ENCODE data around the gene NDUFA5.

The NDUFA5 gene

DNA sequence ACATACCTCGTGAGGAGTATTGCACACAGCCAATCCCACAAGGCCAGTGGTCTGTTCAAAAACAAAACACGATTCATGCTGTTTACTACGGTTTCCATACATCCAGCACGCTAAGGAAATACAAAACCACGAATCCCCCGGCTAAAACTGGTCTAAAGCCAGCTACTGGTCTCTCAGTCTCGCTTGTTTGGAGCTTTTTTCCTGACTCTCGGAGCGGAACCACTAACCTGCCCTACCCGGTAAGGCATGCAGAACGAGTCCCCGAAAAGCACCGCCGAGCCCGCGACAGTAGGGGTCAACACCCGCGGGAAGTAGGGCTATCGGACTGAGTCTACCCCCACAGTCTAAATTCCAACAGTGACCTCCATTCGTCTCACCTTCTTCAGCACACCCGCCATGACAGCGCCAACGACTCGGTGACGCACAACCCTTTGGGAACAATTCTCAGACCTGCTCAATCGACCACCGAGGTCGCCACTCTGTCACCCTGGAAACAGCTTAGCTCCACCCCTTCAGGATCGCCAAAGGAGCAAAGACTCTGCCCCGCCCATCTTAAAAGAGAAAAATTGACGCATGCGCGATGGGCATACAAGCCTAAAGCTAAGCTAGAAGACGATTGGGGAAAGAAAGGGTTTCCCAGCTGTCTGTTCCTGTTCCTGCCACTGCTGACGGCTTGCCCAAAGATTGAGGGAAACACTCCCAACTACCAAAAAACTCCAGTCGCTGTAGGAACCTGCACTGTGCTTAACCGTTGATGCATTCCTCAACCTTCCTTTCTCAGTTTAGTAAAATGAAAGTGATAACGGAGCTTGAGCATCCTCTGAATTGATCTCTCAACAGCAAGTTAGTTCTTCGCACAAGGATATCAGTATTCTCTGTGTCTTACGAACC lies at the start of gene NDUFA5:
Gene NDUFA5 (minus strand): TSS at position 421 of the 891 bp plus-strand sequence. CDS start 23 bp downstream, at position 398.
- peak; percentile 98 for DNase-seq (ENCODE audit: low spot score)

DNA sequence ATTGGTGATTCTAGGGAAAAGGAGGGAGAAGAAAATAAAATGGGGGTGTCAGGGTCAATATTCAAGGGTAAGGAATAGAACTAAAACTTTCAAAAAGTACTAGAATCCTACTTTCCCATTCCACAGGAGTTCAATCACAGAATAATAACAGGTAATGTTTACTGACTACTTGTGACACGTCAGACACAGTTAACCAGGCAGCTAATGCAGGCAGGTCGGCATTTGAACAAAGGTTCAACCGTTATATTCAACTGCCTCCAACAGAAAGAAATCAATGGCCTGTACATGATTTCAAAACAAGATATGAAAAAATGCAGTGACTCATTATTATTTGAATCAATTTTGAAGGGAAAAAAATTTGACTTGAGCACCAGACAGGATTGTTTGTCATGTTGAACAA lies 47.1 kb upstream of the NDUFA5 start:
- no peak for DNase-seq (ENCODE audit: low spot score)

DNA sequence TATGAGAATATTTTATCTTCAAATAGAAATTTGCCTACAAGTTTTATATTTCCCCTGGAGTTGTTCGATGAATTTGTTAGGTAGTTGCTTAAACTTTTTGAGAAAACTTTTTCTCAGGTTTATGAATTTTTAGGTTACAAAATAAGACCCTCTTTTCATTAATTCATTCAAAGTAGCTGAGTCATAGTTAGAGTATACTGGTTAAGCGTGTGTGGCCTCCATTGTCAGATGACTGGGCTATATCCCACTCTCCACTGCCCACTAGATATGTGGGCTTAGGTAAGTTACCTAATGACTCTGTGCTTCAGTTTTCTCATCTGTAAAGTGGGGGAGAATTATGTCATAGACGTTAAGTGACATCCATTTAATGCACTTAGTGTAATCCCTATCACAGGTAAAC lies 45.0 kb upstream of the NDUFA5 start:
- DNase-seq (ENCODE audit: low spot score) = no peak

DNA sequence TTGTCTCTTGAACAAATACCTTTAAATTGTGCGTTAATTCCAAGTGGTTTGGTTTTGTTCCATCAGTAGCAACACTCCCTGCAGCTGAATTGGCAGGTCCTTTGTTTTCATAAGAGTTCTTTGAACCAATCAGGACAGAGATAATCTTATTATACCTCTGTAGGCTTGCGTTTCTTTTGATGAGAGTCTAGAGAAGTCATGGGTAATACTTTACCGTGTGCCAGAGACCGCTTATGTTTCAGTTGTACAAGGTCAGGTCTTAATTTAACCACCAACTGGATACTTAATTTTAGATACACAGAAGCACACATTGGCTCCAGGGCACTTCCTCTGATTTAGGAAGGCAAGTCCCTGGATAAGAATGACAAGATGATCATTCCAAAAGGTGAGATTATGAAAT lies 43.9 kb upstream of the NDUFA5 start, which contains the start of gene ASB15:
Gene ASB15 (plus strand): TSS at position 292 of the 400 bp plus-strand sequence. CDS start 12,682 bp downstream, outside the sequence.
- DNase-seq (ENCODE audit: low spot score) = no peak

DNA sequence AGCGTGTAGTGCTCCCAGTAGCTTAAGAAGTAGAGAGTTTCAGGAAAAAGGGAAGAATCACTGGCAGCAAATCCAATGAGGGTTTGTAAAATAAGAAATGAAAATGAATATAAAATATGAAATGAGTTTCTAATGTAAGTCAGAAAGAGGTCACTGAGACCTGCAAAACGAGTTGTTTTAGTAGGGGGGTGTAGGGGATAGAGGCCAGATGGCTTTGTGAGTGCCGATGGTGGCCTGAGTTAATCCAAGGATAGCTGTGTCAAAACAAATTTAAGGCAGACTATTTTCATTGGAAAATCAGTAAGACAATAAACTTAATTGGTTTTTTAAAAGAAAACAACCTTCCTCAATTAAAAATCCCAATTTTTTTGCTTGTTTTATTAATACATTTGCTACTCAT lies 43.3 kb upstream of the NDUFA5 start:
- DNase-seq (ENCODE audit: low spot score) = no peak

DNA sequence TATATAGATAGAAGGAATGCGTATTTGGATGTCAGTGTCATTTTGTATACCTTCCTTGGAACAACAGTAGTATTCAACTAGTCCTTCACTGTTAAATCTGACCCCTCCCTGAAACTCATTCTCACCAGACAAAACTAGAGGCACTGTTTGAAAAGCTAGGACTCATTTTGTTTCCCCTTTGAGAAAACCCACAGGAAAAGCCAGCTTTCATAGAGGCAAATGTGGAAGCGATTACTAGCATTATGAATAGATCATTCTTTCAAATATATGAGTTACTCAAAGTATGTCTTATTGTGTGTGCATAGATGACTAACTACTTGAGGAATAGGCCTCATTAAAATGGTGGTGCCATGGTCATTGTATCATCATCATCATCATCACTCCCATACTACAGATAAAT lies 42.1 kb upstream of the NDUFA5 start:
- DNase-seq (ENCODE audit: low spot score) = no peak

DNA sequence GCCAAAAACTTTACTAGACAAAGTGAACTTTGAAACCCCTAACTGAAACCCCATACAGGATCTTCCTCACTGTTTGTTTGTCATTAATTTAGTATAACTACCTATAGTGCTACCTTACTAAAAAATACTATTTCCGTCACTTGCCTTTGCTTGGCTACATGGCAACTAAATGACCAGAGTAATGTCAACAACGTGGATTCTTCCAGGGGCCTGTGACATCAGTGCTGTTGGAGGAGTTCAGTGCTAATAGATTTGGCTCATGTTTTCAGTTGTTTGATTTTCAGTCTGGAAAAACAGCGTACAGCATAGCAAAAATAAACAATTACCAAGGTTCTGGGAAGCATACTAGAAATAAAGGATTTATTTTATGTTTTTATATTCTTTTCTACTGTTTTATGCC lies 41.0 kb upstream of the NDUFA5 start:
- no peak for DNase-seq (ENCODE audit: low spot score)

DNA sequence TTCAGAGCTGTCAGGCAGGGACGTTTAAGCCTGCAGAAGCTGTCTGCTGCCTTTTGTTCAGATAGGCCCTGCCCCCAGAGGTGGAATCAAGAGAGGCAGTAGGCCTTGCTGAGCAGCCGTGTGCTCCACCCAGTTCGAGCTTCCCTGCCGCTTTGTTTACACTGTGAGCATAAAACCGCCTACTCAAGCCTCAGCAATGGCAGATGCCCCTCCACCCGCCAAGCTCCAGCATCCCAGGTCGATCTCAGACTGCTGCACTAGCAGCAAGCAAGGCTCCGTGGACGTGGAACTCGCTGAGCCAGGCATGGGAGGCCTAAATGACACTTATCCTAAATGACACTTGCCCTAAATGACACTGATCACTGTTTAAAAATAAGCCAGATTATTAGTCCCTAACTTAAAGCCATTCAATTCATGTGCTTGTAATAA lies 37.2 kb upstream of the NDUFA5 start:
- DNase-seq (ENCODE audit: low spot score) = no peak

DNA sequence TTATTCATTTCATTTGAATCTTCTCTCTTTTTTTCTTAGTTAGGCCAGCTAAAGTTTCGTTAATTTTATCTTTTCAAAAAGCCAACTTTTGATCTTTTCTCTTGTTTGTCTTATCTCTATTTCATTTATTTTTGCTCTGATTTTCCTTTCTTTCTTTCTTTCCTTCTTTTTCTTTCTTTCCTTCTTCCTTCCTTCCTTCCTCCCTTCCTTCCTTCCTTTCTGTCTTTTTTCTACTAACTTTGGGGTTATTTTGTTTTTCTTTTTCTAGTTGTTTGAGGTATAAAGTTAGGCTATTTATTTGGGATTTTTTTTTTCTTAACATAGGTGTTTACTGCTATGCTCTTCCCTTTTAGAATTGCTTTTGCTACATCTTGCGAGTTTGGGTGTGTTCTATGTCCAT lies 30.8 kb upstream of the NDUFA5 start:
- DNase-seq (ENCODE audit: low spot score) = no peak

DNA sequence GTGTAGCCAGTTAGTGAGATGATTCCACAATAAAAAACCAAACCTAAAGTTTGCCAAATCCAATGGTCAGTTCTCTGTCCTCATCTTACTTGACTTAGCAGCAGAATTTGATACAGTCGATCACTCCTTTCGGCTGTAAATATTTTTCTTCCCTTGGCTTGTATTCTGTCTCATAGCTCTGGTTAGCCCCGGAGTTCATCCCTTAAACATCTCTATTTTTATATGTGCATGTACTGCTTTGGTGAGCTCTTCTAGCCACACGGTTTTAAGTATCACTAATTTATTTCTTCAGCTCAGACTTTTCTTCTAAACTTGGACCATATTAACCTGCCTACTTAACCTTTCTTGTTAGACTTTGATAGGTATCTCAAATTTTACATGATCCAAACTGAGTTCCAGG lies 26.2 kb upstream of the NDUFA5 start:
- DNase-seq (ENCODE audit: low spot score) = no peak

DNA sequence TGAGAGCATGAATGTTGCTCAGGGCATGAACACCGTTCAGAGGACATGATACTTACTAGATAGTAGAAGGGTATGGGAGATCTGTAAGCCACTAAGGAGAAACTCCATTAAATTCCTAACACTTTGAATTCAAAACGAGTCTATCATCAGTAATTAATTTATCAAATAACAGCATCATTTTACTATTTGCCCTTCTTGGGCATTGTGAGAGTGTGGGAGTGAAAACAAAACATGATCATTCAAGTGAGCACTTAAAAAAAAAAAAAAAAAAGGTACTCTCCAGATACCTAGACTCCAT lies 23.5 kb upstream of the NDUFA5 start:
- no peak for DNase-seq (ENCODE audit: low spot score)

DNA sequence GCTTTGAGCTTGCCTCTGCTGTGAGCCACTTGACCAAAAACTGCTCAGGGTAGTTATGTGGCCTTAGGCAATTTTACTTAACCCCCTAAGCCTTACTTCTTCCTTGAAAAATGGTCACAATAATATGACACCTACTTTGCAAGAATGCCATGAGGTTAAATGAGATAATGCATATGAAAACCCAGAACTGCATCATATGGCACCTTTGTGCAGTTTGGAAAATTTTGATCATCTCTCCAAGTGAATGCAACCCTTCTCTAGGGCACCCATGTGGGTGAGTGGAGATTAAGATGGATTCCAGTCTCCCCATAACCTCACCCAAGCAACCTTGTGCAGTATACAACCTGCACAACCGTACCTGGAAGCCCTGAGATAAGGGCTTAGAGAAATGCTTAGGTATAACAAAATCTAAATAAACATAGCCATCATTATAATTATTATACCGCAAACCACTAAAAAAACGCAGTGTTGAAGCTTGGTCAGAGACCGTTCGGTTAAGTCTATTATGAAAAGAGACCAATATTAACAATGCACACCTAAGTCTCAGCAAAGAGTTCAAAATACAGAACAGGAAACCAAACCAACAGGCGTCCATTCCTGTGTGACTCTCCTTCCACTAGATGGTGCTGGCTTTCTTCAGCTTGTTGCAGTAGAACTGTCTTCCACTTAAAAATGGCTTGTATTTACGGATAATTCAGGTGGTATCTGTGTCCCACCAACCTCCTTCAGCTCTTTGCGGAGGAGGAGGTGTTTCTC lies 23.0 kb upstream of the NDUFA5 start:
- peak; percentile 46 for DNase-seq (ENCODE audit: low spot score)

DNA sequence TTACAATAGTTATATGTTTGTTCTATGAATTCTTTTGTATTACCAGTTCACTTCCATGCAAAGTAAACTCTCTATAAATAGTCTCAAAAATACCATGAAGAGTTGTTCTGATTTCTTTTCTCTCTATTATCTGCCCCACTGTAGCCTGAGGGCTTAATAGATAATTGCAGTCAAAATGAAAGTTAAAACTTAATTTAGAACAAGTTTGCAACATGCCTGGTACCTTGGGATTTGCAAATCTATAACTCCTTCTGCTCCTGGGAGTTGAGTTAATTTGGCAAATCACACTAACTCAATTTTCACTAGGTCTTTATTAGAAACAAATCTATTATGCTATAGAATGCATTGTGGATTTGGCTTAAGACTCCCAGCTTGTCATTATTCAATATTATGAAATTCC lies 21.8 kb upstream of the NDUFA5 start:
- DNase-seq (ENCODE audit: low spot score) = no peak

DNA sequence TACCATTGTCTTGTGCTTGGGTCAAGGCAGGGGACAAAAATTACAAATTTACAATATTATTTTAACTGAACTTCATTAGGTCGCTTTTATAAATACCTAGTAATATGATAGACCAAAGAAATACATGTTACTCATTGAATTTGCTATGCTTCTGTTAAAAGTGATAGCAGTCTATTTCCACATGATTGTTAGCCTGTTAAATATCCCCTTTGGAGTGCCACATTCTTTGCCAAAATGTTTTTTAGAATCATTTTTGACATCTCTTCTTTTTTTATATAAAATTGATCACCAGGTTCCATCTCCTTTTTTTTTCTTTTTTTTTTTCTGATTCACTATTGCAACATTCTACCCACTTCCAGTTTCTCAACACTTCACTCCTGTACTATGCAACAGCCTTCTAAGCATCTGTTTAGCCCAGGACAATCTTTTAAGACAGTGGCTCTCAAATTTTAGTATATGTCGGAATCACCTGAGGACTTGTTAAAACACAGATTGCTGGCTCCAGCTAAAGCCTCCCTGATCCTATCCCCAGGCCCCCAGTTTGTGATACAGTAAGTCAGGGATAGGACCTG lies 16.4 kb upstream of the NDUFA5 start:
- no peak for DNase-seq (ENCODE audit: low spot score)

DNA sequence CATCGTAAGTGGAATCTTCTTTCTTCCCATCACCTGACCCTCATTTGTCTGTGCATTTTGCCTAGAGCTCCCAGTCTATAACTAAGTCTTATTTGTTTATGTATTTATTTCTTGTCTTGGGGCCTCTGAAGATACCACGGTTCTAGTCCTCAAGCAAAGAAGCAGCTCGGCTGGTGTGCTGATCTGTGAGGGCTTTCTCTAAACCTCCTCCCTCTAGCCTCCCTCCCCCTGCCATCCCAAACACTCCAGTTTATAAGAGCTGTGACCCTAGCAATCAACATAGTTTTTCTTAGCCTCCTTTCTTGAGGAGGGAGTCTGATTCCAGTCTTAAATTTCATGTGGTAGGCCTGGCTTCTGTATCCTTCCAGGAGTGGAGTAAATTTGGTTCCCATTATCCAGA lies 15.7 kb upstream of the NDUFA5 start:
- DNase-seq (ENCODE audit: low spot score) = no peak

DNA sequence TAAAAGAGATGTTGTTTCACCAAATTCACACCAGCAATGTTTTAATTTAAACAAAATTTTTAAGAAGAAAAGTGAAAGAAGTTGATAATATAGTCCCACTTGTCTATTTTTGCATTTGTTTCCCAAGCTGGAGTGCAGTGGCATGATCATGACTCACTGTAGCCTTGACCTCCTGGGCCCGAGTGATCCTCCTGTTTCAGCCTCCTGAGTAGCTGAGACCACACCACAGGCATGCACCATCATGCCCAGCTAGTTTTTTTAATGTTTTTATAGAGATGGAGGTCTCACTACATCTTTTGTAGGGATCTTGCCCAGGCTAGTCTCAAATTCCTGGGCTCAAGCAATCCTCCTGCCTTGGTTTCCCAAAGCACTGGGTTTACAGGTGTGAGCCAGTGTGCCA lies 14.1 kb upstream of the NDUFA5 start:
- DNase-seq (ENCODE audit: low spot score) = no peak

DNA sequence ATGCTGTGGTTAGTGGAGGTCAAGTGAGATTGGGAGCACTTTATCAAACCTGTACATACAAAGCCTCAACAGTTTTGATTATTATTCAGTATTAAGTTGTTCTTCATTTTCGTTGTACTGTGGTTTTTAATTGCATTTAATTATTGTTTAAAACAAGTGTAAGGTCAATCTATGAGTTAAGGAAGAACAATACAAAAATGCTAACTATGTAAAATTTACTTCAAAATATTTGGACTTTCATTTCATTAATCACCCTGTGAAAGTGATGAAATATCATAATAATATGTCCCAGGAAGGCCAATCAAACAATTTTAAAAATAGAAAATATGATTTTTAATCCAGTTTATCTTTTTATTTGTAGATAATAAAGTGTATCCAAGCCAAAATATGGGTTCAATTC lies 13.6 kb upstream of the NDUFA5 start:
- no peak for DNase-seq (ENCODE audit: low spot score)

DNA sequence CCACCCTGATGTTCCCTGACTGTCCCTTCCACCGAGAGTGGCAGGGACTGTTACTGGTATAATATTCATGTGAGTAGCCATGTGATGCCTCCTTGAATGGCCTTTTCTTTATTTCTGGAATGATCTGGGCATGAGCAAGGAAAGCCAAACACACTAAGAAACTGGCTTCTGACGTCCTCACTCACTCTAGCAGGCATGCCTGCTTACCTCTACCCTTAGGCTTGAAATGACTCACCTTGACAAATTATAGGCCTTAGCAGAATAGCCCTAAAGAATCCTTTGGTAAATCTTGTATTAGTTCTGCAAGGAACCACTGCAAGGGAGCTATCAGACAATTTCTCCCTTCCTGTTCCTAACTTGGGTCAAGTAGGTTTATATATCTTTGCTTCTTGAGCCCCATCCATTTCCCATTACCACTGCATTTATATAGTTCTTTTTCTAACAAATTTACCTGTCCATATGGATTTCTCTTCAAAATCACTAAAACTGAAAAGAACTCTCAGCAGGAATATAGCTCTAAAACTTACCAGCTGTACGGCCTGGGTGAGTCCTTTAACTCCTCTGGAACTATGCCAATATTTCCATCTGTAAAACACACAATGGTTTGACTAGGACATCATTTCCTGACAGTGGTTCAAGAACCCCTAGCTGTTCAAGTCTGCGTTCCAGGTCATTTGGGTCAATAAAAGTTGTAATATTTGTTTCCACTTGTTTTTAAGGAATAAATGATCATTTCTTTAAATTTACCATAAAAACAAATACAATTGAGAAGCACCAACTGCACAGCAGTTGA lies 13.0 kb upstream of the NDUFA5 start:
- no peak for DNase-seq (ENCODE audit: low spot score)

DNA sequence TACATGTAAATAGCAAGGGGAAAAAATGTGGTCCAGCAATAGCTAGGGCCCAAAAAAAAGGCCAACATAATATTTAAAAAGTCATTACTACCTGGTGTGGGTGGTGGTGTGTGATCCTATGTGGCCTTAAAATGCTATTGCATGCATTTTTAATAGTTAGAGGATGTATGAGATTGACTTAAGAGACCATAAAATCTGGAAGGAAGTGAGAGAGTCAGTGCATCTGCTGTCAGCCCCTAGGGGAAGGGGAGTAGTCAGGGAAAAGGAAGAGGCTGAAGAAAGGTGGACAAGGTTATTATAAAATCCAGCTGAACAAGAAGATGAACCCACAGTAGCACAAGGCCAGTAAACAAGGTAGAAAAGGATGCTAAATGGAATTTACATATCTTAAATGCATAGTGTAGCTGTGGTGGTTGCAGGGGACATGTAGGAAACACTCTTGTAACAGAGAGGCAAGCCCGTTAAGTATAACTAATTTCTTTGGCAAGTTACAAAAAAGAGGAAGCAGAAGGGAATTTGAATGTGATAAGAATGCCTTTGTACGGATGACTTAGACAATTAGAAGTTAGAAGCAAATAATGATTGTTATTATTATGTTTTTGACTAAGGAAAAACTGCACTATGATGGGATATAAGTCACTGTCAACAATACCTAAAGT lies 11.9 kb upstream of the NDUFA5 start:
- DNase-seq (ENCODE audit: low spot score) = no peak

DNA sequence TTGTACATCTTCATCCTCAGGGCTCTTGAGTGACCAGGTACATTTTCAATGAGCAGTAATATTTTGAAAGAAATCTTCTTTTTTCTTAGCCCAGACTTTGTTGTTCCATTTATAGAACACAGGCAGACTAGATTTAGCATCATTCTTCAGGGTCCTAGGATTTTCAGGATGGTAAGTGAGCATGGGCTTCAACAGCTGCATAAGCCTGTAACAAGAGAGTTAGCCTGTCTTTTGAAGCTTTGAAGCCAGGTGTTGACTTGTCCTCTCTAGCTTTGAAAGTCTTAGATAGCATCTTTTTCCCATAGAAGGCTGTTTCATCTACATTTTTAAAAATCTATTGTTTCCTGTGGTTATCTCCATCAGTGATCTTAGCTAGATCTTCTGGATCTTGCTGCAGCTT lies 4.5 kb upstream of the NDUFA5 start:
- no peak for DNase-seq (ENCODE audit: low spot score)

DNA sequence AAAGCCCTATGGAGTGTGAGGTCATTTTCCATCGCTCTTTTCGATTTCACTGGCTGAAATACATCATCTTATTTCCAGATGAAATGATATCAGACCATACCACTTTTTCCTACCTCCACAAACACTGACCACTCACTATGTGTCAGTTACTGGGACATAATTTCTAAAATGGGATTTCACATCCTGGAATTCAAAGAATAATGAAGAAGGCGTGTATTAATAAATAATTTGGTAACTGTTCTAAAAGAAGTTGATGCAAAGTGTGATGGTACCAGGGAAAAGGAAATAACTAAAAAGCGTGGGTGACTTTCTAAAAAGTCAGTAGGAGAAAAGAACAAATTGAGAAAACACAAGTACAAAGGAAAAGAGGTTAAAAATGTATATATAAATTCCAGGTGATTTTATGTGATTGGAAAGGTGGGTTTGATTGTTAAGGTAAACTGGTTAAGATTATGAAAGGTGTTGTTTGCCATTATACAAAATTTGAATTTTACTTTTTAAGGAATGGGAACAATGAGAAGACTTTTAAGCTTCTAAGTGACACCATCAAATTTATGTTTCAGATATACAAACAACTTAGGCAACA lies 764 bp upstream of the NDUFA5 start:
- no peak for DNase-seq (ENCODE audit: low spot score)

Measured in AG08395 (cell line).